Neutrophil (primary cell): Measurements from ENCODE around the gene VTI1A.

ENCODE experiments used
- H3K27ac ChIP-seq: fragments of 200-600 bp; sonication (generic); 2 replicates; pipeline ENCODE4 v1.5.1; 2016; ENCODE audit warnings: mild to moderate bottlenecking, moderate library complexity
- H3K27me3 ChIP-seq: fragments of 200-600 bp; sonication (generic); 2 replicates; pipeline ENCODE4 v1.6.0; 2016; ENCODE audit warnings: mild to moderate bottlenecking
- H3K36me3 ChIP-seq: fragments of 200-600 bp; sonication (generic); 2 replicates; pipeline ENCODE4 v1.5.1; 2017
- H3K4me1 ChIP-seq, 2 experiments: fragments of 200-600 bp in 1 of 2; sonication (generic) in 1 of 2; 1 replicate in 1 of 2; 2 replicates in 1 of 2; pipeline versions ENCODE4 v1.5.1 to v1.6.1; 2013 to 2016; ENCODE audit warnings: low read depth in 1 of 2, low read length in 1 of 2, mild to moderate bottlenecking in 1 of 2, moderate library complexity in 1 of 2; ENCODE audit not compliant: control insufficient read depth in 1 of 2, insufficient read depth in 1 of 2
- H3K4me3 ChIP-seq, 2 experiments: fragments of 200-600 bp in 1 of 2; sonication (generic) in 1 of 2; 1 replicate in 1 of 2; 2 replicates in 1 of 2; pipeline ENCODE4 v1.5.1; 2013 to 2016; ENCODE audit warnings: low read depth in 1 of 2, low read length in 1 of 2, mild to moderate bottlenecking in 1 of 2, moderate library complexity in 1 of 2
- H3K9me3 ChIP-seq: fragments of 200-600 bp; sonication (generic); 2 replicates; pipeline ENCODE4 v1.5.1; 2016
- CTCF ChIP-seq: fragments of 200-600 bp; sonication (generic); IDR thresholded peaks from 2 replicates; pipeline ENCODE4 v1.5.1; 2016; ENCODE audit warnings: antibody characterized with exemption

VTI1A gene

GRCh38 chr10:112546474-112546873, 99.5 kb downstream of the VTI1A start:
- Histone ChIP-seq H3K36me3 (peaks cover 6% of the 10 kb centered on the region), H3K27ac (no peak overlapping the region), H3K27me3 (no peaks in the 10 kb centered on the region), H3K4me3 (no peak overlapping the region), H3K9me3 (no peaks in the 10 kb centered on the region), H3K4me1 (no peaks in the 10 kb centered on the region)
- no peak for TF ChIP-seq CTCF

DNA sequence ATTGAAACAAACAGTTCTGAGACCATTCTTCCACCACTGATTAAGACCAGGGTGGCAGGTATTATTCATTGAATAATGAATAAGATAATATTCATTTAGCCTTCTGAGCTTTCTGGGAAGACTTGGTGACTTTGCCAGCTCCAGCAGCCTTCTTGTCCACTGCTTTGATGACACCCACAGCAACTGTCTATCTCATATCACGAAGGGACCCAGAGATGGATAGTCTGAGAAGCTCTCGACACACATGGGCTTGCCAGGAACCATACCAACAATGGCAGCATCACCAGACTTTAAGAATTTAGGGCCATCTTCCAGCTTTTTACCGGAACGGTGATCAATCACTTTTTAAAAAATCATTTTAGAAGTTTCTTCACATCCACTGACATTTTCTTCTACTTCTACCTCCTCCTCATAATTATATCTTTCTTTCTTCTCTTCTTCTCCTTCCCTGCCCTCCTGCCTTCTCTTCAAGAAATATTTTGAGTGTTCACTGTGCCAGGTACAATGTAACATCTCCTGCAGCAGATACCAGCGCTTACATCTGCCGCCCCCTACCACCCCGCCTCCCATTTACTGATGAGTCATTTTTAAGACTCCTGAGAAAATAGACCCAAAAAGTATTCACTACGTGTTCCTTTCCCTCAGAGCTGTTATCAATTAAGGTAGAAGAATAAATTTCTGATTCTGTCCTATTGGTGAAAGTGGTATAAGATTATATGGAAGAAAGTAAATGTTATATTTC, 101.7 kb downstream of the VTI1A start:
- Histone ChIP-seq H3K4me1 (no peaks in the 10 kb centered on the region), H3K4me3 (no peak overlapping the region), H3K27me3 (no peaks in the 10 kb centered on the region), H3K9me3 (no peaks in the 10 kb centered on the region), H3K36me3 (no peaks in the 10 kb centered on the region), H3K27ac (no peak overlapping the region)
- no peak for TF ChIP-seq CTCF

DNA sequence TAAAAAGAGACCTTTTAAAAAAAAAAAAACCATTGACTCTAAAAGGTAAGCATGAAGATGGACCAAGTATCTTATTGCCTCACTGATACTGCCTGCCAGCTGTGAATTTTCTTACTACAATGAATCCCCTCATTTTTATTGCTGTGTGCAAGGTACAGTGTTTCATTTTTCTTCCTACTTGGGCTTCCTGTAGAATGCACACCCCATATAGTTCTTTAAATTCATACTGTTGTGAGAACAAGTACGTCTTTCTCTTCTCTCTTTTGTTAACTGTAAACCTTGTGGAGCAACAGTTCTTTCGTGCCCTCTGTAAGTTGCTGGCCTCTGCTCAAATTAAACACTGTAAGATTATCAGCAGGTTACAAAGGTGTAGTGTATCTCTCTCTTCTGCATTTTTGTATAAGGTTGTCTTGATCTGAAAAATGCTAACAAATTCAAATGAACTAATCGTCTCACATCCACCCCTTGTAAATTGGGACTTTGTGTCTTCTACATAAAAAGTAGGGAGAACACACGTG, 105.6 kb downstream of the VTI1A start:
- Histone ChIP-seq H3K27me3 (no peaks in the 10 kb centered on the region), H3K9me3 (no peaks in the 10 kb centered on the region), H3K4me3 (no peak overlapping the region), H3K4me1 (no peaks in the 10 kb centered on the region), H3K27ac (no peak overlapping the region), H3K36me3 (no peaks in the 10 kb centered on the region)
- TF ChIP-seq CTCF = no peak

DNA sequence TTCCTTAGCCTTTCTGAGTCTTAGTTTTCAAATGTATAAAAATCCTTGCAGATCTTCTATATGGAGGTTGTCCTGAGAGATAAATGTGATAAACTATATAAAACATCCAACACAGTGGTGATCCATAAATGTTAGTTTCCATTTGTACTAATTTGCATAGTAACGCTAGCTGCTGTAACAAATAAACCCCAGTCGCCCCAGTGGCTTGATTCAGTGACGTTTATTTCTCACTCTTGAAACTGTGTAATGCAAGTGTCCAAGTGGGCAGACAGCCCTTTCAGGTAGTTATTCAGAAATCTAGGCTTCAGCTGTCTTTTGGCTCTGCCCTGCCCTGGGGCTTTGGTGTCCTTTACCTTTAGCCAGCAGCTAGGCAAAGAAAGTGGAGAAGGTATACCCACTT, 106.3 kb downstream of the VTI1A start:
- no peak for TF ChIP-seq CTCF
- H3K4me1 ChIP-seq = no peaks in the 10 kb centered on the region
- H3K36me3 ChIP-seq = no peaks in the 10 kb centered on the region
- H3K4me3 ChIP-seq = no peak overlapping the region
- no peak overlapping the region for H3K27ac ChIP-seq
- no peaks in the 10 kb centered on the region for H3K9me3 ChIP-seq
- no peaks in the 10 kb centered on the region for H3K27me3 ChIP-seq

- H3K27me3 ChIP-seq = no peaks in the 10 kb centered on the region
- H3K4me3 ChIP-seq = no peak overlapping the region
- H3K36me3 ChIP-seq = no peaks in the 10 kb centered on the region
- no peaks in the 10 kb centered on the region for H3K9me3 ChIP-seq
- TF ChIP-seq CTCF = no peak
- H3K27ac ChIP-seq = no peak overlapping the region
- H3K4me1 ChIP-seq = no peaks in the 10 kb centered on the region
These were observed 107.2 kb downstream of the VTI1A start for GRCh38 chr10:112554263-112554662.
